GM18498 (cell line): ENCODE measurements around the gene LINS1.
"Not testable (repeated sequence)": the region's sequence is repeated elsewhere in the genome, so short reads cannot be mapped to it uniquely, and the experiment has no call there.

Experiments
- ATAC-seq: cut with Tn5 transposase; IDR thresholded peaks from one replicate; pipeline ENCODE4 v1.9.1; 2021; ENCODE audit warnings: mild to moderate bottlenecking, moderate library complexity; ENCODE audit not compliant: unreplicated experiment

Gene LINS1

DNA sequence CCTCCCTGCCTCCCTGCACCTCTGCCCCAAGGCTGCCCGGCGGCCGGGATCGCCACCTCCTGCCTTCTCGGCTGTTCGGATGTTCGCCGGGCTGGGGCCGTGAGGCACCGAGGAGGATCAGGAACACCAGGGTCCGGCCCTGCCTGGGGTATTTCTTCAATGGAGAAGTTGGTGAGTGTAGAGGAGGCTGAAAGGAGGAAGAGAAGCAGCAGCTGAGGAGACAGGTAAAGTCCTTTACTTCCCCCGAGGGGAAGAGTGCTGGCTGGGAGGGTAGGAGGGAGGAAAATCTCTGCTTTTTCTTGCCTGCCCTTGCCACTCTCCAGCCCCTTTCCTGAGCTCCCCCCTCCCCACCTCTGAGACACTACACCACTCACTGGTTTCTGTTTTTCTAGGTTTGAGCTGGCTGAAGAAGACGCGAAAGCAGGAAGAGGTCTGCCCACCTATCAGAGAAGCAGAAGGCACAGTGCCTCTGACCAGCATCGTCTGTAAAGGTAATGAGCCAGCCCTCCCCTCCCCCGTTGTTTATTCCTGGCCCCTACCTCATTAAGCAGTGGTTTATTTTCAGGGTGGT is 924 bp upstream of the LINS1 start:
- ATAC-seq = peak; percentile 38

DNA sequence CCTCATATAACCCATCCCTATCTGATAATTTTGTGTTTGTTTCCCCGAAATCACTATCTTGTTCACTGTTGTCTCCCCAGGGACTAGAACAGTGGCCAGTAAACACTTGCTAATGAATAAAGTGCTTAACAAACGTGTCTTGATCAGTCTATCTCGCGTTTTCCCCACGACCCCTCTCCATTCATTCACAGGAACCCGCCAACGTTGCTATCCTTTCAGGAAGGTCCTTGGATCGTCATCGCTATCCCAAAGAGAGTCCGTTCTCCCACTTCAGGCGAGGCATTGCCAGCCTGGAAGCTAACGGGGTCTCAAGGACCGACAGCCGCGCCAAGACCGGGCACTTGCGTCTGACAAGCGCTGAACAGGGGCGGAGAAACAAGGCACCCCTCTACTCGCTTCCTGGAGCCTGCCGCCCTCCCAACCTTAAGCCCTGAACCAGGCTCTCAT is 344 bp downstream of the LINS1 start:
- peak; percentile 17 for ATAC-seq

DNA sequence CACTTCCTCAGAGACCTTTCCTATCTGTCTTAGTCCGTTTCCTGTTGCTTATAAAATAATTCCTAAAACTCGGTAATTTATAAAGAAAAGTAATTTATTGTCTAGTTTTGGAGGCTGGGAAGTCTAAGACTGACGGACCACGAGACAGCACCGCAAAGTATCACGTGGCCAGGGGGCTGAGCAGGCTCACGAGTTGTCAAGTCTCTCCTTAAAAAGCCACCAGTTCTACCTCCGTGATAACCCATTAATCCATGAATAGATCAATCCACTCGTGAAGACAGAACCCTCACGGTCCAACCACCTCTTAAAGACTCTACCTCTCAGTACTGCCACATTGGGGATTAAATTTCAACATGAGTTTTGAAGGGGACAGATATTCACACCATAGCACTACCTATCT is 821 bp downstream of the LINS1 start:
- ATAC-seq = no peak

GRCh38 chr15:100598655-100599054 is 3.3 kb downstream of the LINS1 start:
- no peak for ATAC-seq

DNA sequence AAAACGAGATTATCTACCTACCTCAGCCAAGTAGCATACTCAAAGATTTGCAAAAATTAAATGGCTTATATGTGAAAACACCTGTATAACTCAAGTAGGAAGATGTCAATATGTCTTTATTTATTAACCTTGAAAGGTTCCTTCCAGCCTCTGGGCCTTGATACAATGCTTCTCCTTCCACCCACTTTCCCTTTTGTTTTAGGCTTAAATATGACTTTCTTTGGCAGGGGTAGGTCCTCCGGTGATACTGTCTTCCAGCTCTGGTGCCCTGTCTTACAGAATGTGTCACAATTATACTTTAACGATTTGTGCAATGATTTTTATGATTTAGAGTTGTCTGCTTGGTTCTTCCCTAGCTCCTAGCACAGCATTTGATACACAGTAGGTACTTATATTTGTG is 4.1 kb downstream of the LINS1 start:
- no peak for ATAC-seq

DNA sequence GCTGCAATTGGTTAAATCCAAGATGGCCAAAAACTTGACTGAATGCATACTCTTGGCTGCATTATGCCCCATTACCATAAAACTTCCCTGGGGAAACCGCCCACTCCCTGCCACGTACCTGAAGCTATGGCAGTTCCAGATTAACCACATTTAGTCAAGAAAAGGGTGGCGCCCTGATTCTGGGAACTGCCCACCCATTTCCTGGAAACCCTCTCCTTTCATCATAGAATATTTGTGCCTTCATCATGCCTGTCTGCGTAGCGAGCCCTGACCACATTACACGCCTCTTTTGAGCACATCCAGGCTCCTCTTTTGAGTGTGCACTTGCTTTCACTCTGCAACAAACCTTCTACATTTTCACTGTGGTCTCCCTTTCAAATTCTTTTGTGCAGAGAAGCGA is 5.2 kb downstream of the LINS1 start:
- peak; percentile 76 for ATAC-seq

GRCh38 chr15:100595964-100596363 is 6.0 kb downstream of the LINS1 start:
- ATAC-seq = no peak

DNA sequence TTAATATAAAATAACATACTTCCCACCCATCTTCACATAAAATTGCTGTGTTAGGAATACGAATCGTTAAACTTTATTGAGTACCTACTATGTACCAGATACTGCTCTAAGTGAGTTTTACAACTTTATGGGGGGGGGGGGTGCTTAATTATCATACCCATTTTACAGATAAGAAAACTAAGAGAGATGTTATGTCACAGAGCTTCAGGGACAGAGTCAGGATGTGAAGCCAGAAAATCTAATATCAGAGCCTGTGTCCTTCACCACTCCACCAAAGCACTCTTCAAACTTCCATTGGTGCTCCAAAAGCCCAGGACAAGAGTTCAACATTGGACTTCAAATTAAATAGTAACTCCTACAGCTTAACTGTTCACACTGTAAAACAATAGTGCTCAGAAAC is 8.6 kb downstream of the LINS1 start:
- no peak for ATAC-seq

DNA sequence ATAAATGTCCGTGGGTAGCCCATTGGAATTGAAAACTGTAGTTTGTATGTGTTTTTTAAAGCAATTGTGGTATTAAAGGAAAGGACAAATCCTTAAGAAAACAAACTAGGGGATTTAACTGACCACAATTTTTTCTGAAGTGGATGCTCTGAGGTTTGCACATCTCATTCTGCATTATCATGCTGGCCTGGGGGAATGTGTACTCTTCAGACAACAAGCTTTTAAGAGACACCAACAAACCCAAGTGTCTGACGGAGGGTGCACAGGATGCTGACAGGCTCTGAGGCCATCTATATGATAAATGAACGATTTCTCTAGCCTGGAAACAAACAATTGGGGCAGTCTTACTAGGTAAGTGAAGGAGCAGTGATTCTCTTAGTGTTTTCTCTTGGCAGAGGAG is 9.1 kb downstream of the LINS1 start:
- no peak for ATAC-seq

DNA sequence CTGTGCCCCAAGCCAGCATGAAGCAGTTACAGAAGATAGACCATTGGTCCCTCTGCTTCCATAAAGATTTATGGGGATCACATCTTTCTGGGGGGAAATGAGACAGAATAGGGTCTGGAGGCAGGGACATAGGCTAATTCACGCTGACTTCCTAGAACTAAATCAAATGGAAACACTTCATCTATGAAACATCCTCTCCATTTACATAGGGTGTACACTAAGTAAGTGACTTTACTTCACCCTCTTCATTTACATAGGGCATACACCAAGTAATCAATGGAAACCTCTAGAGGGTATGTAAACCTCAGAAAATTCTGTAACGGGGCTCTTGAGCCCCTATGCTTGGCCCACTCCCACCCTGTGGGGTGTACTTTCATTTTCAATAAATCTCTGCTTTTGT is 10.1 kb downstream of the LINS1 start:
- no peak for ATAC-seq

- not testable (repeated sequence) for ATAC-seq
Measured at GRCh38 chr15:100591163-100591562, 10.8 kb downstream of the LINS1 start.

DNA sequence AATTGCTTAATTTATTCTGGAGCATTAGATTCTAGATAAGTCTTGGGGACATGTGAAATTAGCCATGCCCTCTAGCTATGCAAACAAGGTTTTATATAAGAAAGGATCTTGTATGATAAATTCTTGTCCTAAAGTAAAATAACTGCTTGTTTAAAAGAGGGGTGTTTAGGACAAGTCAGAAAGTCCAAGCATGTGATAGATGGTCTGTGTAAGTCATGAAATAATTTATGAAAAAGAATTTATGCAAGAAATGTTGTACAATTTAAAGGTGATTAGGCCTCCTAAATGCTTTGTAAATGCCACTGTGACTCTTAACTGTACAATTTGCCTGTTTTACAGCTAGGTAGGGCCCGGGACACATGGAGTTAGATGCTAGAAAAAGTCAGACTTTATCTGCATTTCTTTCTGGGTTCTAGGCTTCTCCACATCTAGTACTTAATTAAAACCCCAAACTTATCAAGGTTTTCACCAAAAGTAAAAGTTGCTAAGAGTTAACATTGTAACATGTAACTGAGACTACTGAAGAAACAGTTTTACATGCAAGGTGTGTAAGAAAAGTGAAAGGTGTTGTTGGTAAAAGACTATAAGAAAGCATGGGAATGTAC is 13.2 kb downstream of the LINS1 start:
- no peak for ATAC-seq

DNA sequence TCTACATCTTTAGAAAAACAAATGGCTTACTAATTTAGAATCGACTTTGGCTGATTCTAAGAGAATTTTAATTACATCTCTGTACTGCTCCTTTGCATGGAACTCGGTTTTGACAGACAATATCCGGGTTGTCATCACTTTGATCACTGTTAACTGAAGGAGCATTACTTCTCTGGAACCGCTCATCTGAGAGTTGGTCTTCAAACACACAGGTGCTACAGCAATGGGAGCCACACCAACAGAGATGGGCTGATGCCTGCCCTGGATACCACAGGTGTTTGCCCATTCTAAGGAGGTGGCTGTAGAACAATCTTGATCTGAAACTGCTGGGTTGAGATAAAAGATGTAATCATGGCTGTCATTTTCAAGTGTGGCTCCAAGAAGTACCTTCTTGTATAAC is 21.6 kb downstream of the LINS1 start:
- no peak for ATAC-seq

DNA sequence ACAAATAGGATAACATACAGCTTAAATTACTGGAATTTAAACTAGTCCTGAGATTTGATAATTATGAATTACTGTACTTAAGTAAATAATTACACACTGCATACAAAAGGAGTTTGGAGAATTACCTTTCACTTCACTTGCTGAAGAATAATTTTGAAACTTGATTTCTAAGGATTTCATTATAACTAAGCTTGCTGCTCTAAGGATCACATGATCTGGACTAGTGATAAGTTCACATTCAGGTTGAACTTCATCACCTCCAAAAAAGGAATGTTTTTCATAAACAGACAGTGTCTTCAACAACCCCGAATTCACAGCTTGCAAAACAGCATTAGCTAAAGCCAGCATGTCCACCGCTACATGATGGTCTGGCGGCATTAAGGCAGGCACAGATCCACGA is 28.5 kb downstream of the LINS1 start:
- no peak for ATAC-seq

GRCh38 chr15:100572362-100572983 is 29.5 kb downstream of the LINS1 start:
- ATAC-seq = no peak

GRCh38 chr15:100571592-100572167 is 30.3 kb downstream of the LINS1 start:
- ATAC-seq = no peak

GRCh38 chr15:100570735-100571313 is 31.2 kb downstream of the LINS1 start:
- peak; percentile 95 for ATAC-seq

GRCh38 chr15:100570275-100570674 is 31.7 kb downstream of the LINS1 start:
- ATAC-seq = peak; percentile 18

DNA sequence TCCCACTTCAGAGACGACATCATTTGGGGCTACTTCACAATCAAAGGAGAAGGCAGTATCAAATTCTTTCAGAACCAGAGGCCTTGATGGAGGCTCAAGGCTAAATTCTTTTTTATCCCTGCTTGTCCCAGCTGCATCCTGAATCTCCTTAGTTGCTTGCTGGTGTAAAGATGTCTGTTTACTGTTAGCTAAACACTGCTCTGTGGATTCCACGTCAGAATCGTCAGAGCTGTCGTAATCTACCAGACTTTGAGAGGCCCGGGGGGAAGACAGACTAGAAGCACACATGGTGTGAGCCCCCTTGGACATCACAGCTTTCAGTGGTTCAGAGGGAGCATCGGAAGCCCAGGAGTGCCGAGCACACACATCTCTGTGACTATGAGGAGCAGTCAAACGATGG is 32.6 kb downstream of the LINS1 start:
- no peak for ATAC-seq

GRCh38 chr15:100566850-100567628 is 34.9 kb downstream of the LINS1 start:
- no peak for ATAC-seq

DNA sequence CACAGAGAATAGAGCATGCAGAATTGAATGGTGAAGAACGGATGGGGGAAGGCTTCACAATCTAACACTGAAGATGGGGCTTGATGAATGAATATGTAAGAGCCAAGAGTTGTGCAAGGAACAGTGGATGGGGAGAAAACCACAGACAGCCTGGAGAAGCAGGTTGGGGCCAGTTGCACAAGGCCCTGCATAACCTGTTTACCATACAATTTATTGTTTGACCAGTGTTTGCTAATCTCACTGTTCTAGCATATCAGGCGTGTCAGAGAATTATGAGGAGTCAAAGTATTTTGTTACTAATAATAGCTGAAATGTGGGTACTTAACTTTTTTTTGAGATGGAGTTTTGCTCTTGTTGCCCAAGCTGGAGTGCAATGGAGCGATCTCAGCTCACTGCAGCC is 36.4 kb downstream of the LINS1 start:
- no peak for ATAC-seq
